ENCODE results near the gene KLHL1. TPM values are rescaled to one million over a fixed set of nuclear protein-coding genes. Genes with fewer than 3 reads are reported as not detected.

The KLHL1 gene
- total RNA-seq, 1 donor from 2014 or later, result not detected

DNA sequence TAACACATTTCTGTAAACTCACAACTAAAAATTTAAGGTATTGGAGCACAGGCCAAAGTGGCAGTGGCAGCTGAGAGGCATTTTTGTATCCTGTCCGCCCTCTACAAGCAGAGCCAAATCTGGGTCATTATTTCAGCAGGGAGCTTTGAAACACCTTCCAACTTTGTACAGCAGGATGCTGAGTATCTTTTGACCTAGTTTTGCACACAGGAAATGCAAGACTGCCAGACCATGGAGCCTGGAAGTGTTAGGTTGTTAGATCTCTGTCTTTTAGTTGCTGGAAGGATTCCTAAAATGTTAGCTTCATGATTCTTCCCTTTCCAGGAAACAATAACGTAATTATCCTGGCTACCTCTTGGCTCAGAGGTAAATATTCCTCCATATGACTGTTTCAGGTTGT lies 149.2 kb downstream of the KLHL1 start:
- Histone ChIP-seq H3K27ac (replicated peaks) (no peak overlapping the region), H3K36me3 (no peaks in the 10 kb centered on the region), H3K4me1 (no peaks in the 10 kb centered on the region), H3K4me3 (no peak overlapping the region), H3K9me3 (replicated peaks) (no peaks in the 10 kb centered on the region), H3K27me3 (ENCODE audit: low read depth) (no peaks in the 10 kb centered on the region)
- no peak for DNase-seq
- intact Hi-C loops (cut with micrococcal nuclease), result no loop called here
- TF ChIP-seq, protein P1, sequence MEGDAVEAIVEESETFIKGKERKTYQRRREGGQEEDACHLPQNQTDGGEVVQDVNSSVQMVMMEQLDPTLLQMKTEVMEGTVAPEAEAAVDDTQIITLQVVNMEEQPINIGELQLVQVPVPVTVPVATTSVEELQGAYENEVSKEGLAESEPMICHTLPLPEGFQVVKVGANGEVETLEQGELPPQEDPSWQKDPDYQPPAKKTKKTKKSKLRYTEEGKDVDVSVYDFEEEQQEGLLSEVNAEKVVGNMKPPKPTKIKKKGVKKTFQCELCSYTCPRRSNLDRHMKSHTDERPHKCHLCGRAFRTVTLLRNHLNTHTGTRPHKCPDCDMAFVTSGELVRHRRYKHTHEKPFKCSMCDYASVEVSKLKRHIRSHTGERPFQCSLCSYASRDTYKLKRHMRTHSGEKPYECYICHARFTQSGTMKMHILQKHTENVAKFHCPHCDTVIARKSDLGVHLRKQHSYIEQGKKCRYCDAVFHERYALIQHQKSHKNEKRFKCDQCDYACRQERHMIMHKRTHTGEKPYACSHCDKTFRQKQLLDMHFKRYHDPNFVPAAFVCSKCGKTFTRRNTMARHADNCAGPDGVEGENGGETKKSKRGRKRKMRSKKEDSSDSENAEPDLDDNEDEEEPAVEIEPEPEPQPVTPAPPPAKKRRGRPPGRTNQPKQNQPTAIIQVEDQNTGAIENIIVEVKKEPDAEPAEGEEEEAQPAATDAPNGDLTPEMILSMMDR (IDR thresholded peaks at IDR 0.05; ENCODE audit: borderline replicate concordance), result no peak

DNA sequence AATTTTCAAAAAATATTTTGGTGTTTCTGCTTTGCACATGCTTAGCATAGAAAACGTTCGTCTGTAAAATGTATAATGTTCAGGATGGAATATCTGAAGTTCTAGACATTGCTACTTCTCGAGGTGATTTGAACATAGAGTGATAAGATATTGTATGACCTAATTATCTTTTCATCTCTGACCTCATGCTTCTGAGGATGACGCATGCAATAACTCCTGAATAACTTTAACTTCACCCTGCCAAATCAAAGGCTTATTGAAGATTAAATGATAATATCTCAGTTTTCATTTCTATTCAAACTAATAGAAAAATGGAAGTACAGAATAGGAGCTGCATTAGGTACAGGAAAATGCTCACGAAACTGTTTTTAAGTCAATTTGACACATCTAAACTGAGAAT lies 151.4 kb downstream of the KLHL1 start:
- H3K4me3 ChIP-seq, result no peak overlapping the region
- TF ChIP-seq, protein P1 (IDR thresholded peaks at IDR 0.05; ENCODE audit: borderline replicate concordance), result no peak

DNA sequence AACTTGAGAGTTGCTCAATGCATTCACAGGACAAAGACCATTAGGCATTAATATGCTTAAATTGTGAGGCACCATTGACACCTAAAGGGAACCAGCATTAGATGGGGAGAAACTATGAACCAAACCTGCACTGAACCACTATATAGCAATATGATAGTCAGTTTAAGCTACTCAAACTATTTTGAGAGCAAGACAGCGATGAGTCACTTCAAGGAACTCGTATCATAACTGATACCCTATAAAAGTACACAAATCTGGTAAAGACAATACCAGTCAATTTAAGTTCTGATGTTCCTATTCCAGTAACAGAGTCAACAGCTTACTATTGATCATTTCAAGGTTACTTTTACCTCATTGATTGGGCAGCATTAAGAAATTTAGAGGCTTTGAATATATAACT lies 151.9 kb downstream of the KLHL1 start:
- Histone ChIP-seq H3K4me3 (no peak overlapping the region), H3K36me3 (no peaks in the 10 kb centered on the region), H3K27me3 (ENCODE audit: low read depth) (no peaks in the 10 kb centered on the region), H3K27ac (replicated peaks) (no peak overlapping the region), H3K9me3 (replicated peaks) (no peaks in the 10 kb centered on the region), H3K4me1 (no peaks in the 10 kb centered on the region)
- TF ChIP-seq, protein P1 (IDR thresholded peaks at IDR 0.05; ENCODE audit: borderline replicate concordance), result no peak
- intact Hi-C loops (cut with micrococcal nuclease), result no loop called here
- no peak for DNase-seq

More for the DNA sequence above, 151.4 kb downstream of the KLHL1 start:
- H3K4me1 ChIP-seq, result no peaks in the 10 kb centered on the region
- no peaks in the 10 kb centered on the region for H3K27me3 ChIP-seq (ENCODE audit: low read depth)
- no peaks in the 10 kb centered on the region for H3K9me3 ChIP-seq (replicated peaks)
- intact Hi-C loops (cut with micrococcal nuclease), result no loop called here
- DNase-seq, result no peak
- H3K36me3 ChIP-seq, result no peaks in the 10 kb centered on the region
- no peak overlapping the region for H3K27ac ChIP-seq (replicated peaks)

DNA sequence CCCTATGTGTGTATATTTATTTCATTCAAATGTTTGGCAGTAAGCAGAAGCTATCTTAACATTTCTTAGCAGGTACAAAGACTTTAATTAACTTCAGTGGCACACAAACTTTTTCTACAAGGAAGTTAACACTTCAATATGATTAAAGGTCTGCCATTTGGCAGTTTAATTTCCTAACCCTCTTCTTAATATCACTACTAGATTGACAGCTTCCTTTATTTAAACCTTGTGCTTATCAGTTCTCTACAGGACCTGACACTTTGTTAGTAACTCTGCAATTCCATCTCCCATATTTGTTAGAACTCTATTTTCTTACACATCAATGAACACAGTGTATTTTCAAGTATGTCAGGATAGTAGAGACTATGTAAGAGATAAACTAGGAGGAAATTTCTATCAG lies 153.0 kb downstream of the KLHL1 start:
- intact Hi-C loops (cut with micrococcal nuclease), result no loop called here
- no peak overlapping the region for H3K4me3 ChIP-seq
- DNase-seq, result no peak
- H3K4me1 ChIP-seq, result no peaks in the 10 kb centered on the region
- TF ChIP-seq, protein P1 (IDR thresholded peaks at IDR 0.05; ENCODE audit: borderline replicate concordance), result no peak
- H3K27me3 ChIP-seq (ENCODE audit: low read depth), result no peaks in the 10 kb centered on the region
- H3K36me3 ChIP-seq, result no peaks in the 10 kb centered on the region
- no peak overlapping the region for H3K27ac ChIP-seq (replicated peaks)
- H3K9me3 ChIP-seq (replicated peaks), result no peaks in the 10 kb centered on the region

DNA sequence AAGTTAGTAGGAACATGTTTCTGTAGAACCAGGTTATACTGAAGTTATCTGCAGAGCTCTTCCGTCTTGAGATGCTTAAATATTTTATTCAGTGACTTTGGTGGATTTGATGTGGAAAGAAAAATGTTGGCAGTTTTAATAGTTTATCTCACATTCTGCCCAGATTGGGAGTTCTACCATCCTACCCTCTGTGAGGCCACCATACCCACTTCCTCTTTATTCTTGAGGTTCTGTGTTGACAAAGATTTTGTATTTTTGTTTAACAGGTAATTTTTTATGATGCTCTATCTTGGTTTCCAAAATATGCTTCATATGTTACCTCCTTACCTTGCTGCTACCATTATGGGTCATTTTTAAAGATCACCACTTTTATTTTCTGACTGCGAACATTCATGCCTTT lies 156.8 kb downstream of the KLHL1 start:
- intact Hi-C loops (cut with micrococcal nuclease), result no loop called here
- no peak for DNase-seq
- Histone ChIP-seq H3K9me3 (replicated peaks) (no peaks in the 10 kb centered on the region), H3K4me1 (no peaks in the 10 kb centered on the region), H3K27ac (replicated peaks) (no peak overlapping the region), H3K4me3 (no peak overlapping the region), H3K27me3 (ENCODE audit: low read depth) (no peaks in the 10 kb centered on the region), H3K36me3 (no peaks in the 10 kb centered on the region)
- TF ChIP-seq, protein P1 (IDR thresholded peaks at IDR 0.05; ENCODE audit: borderline replicate concordance), result no peak

DNA sequence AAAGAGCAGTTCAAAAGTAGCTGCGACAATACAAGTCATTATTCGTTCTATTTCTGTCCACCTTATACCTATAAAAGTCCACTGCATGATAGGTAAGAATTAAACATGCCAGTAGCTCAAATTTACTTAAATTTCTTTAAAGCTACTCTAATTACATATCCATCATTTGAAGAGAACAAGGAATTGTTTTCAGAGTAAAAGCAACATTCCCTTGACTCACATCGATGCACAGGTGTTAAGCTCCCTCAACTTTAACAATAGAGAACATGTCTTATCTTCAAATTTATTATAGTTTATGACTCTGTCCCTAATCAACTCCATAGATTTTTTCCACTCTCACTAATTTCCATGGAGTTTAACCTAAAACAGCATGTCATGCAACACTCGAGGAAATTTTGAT lies 158.1 kb downstream of the KLHL1 start:
- intact Hi-C loops (cut with micrococcal nuclease), result no loop called here
- no peaks in the 10 kb centered on the region for H3K36me3 ChIP-seq
- TF ChIP-seq, protein P1 (IDR thresholded peaks at IDR 0.05; ENCODE audit: borderline replicate concordance), result no peak

More for the DNA sequence above, 158.1 kb downstream of the KLHL1 start:
- DNase-seq, result no peak
- H3K9me3 ChIP-seq (replicated peaks), result peaks cover 6% of the 10 kb centered on the region
- H3K4me1 ChIP-seq, result no peaks in the 10 kb centered on the region
- H3K27ac ChIP-seq (replicated peaks), result no peak overlapping the region
- H3K4me3 ChIP-seq, result no peak overlapping the region
- H3K27me3 ChIP-seq (ENCODE audit: low read depth), result no peaks in the 10 kb centered on the region
